ENCODE data around the gene MYL6B.

Gene MYL6B

GRCh38 chr12:56169229-56169759 is 16.9 kb downstream of the MYL6B start:
- Histone ChIP-seq H3K27me3 (ENCODE audit: insufficient read depth, low read depth) (no peaks in the 10 kb centered on the region), H3K79me2 (ENCODE audit: insufficient read depth, low read depth) (no peaks in the 10 kb centered on the region), H2AFZ (ENCODE audit: low read depth) (no peak overlapping the region), H3K36me3 (ENCODE audit: insufficient read depth) (peaks cover 22% of the 10 kb centered on the region; the same call in 1 of the 2 replicates), H4K20me1 (ENCODE audit: insufficient read depth) (no peaks in the 10 kb centered on the region), H3K27ac (no peak overlapping the region), H3K4me1 (ENCODE audit: low read depth, poor library complexity, severe bottlenecking) (no peaks in the 10 kb centered on the region), H3K9ac (no peak overlapping the region), H3K4me3 (IDR thresholded peaks at IDR 0.05; ENCODE audit: insufficient read depth, low read depth, low read length) (no peak overlapping the region), H3K4me2 (no peak overlapping the region)
- no peak for TF ChIP-seq CTCF (conservative IDR thresholded peaks at IDR 0.05; ENCODE audit: low read depth, low read length)

GRCh38 chr12:56172839-56173238 is 20.5 kb downstream of the MYL6B start:
- no peaks in the 10 kb centered on the region for H4K20me1 ChIP-seq (ENCODE audit: insufficient read depth)
- no peak for TF ChIP-seq CTCF (conservative IDR thresholded peaks at IDR 0.05; ENCODE audit: low read depth, low read length)
- H3K4me2 ChIP-seq: no peak overlapping the region
- no peaks in the 10 kb centered on the region for H3K27me3 ChIP-seq (ENCODE audit: insufficient read depth, low read depth)
- H3K79me2 ChIP-seq (ENCODE audit: insufficient read depth, low read depth): no peaks in the 10 kb centered on the region
- no peak overlapping the region for H3K4me3 ChIP-seq (IDR thresholded peaks at IDR 0.05; ENCODE audit: insufficient read depth, low read depth, low read length)
- no peak overlapping the region for H3K9ac ChIP-seq
- no peaks in the 10 kb centered on the region for H3K4me1 ChIP-seq (ENCODE audit: low read depth, poor library complexity, severe bottlenecking)
- peaks cover 31% of the 10 kb centered on the region; the same call in 1 of the 2 replicates for H3K36me3 ChIP-seq (ENCODE audit: insufficient read depth)
- H3K27ac ChIP-seq: no peak overlapping the region
- no peak overlapping the region for H2AFZ ChIP-seq (ENCODE audit: low read depth)

GRCh38 chr12:56178347-56178746 is 26.0 kb downstream of the MYL6B start:
- no peak for TF ChIP-seq CTCF (conservative IDR thresholded peaks at IDR 0.05; ENCODE audit: low read depth, low read length)
- Histone ChIP-seq H3K4me3 (IDR thresholded peaks at IDR 0.05; ENCODE audit: insufficient read depth, low read depth, low read length) (no peak overlapping the region), H3K27ac (no peak overlapping the region), H4K20me1 (ENCODE audit: insufficient read depth) (no peaks in the 10 kb centered on the region), H3K79me2 (ENCODE audit: insufficient read depth, low read depth) (no peaks in the 10 kb centered on the region), H3K9ac (no peak overlapping the region), H3K4me2 (no peak overlapping the region), H3K4me1 (ENCODE audit: low read depth, poor library complexity, severe bottlenecking) (peaks cover under 1% of the 10 kb centered on the region), H2AFZ (ENCODE audit: low read depth) (no peak overlapping the region), H3K36me3 (ENCODE audit: insufficient read depth) (peaks cover 50% of the 10 kb centered on the region; the same call in 1 of the 2 replicates), H3K27me3 (ENCODE audit: insufficient read depth, low read depth) (no peaks in the 10 kb centered on the region)

GRCh38 chr12:56186957-56187356 is 34.6 kb downstream of the MYL6B start:
- Histone ChIP-seq H2AFZ (ENCODE audit: low read depth) (no peak overlapping the region), H4K20me1 (ENCODE audit: insufficient read depth) (no peaks in the 10 kb centered on the region), H3K9ac (no peak overlapping the region; the same call in 1 of the 2 replicates), H3K4me2 (peak overlapping the region; percentile 79), H3K4me3 (IDR thresholded peaks at IDR 0.05; ENCODE audit: insufficient read depth, low read depth, low read length) (no peak overlapping the region), H3K36me3 (ENCODE audit: insufficient read depth) (peaks cover 24% of the 10 kb centered on the region; the same call in 1 of the 2 replicates), H3K4me1 (ENCODE audit: low read depth, poor library complexity, severe bottlenecking) (peaks cover 40% of the 10 kb centered on the region), H3K79me2 (ENCODE audit: insufficient read depth, low read depth) (peaks cover 34% of the 10 kb centered on the region), H3K27ac (no peak overlapping the region), H3K27me3 (ENCODE audit: insufficient read depth, low read depth) (no peaks in the 10 kb centered on the region)
- no peak for TF ChIP-seq CTCF (conservative IDR thresholded peaks at IDR 0.05; ENCODE audit: low read depth, low read length)

Measured in KMS-11 (cell line).